Small intestine (tissue), 7 donors: ENCODE measurements around the gene PLK5. TPM values are rescaled to one million over a fixed set of nuclear protein-coding genes. Genes with fewer than 3 reads are reported as not detected.

ENCODE experiments used
- DNase-seq, 2 donors: peaks; one replicate each; pipeline versions ENCODE4 v3.0.0 to v3.0.0-alpha.2; 2013
- FAIRE-seq: peaks from 2 replicates; lab custom pipeline; 2012; peaks lifted over from hg19 to GRCh38; lab: Jason Lieb, UNC
- H3K27ac ChIP-seq, 3 donors: one replicate each; pipeline ENCODE4 v1.5.1; 2013; ENCODE audit warnings: low read length in 2 of 3, mild to moderate bottlenecking in 2 of 3, control low read depth in 1 of 3, inconsistent platforms in 1 of 3, low read depth in 1 of 3, moderate library complexity in 1 of 3
- H3K27me3 ChIP-seq, 3 donors: one replicate each; pipeline ENCODE4 v1.6.1; 2013; ENCODE audit warnings: low read length in 3 of 3, inconsistent platforms in 1 of 3; ENCODE audit not compliant: control insufficient read depth in 3 of 3, insufficient read depth in 3 of 3
- H3K36me3 ChIP-seq, 3 donors: one replicate each; pipeline ENCODE4 v1.6.1; 2013; ENCODE audit warnings: low read length in 3 of 3, inconsistent platforms in 1 of 3, low read depth in 1 of 3, mild to moderate bottlenecking in 1 of 3, moderate library complexity in 1 of 3; ENCODE audit not compliant: control insufficient read depth in 3 of 3, insufficient read depth in 2 of 3
- H3K4me1 ChIP-seq, 3 donors: one replicate each; pipeline ENCODE4 v1.6.1; 2013; ENCODE audit warnings: low read length in 2 of 3, inconsistent platforms in 1 of 3, low read depth in 1 of 3, mild to moderate bottlenecking in 1 of 3, moderate library complexity in 1 of 3; ENCODE audit not compliant: control insufficient read depth in 3 of 3, insufficient read depth in 2 of 3
- H3K4me3 ChIP-seq, 3 donors: one replicate each; pipeline ENCODE4 v1.5.1; 2013; ENCODE audit warnings: low read length in 3 of 3, control low read depth in 1 of 3, inconsistent platforms in 1 of 3, low read depth in 1 of 3, mild to moderate bottlenecking in 1 of 3, moderate library complexity in 1 of 3
- H3K9me3 ChIP-seq, 2 donors: one replicate each; pipeline ENCODE4 v1.6.1; 2013; ENCODE audit warnings: low read depth in 1 of 2, low read length in 1 of 2; ENCODE audit not compliant: control insufficient read depth in 2 of 2, insufficient read depth in 1 of 2
- WGBS, 3 donors: extraction: QIAGEN DNeasy Blood & Tissue Kit; methylation state at CpG; one replicate each; pipeline ENCODE4 v1.1.7; 2013; 5-methylcytosine and 5-hydroxymethylcytosine counted together
- polyA plus RNA-seq, 4 donors: library from polyadenylated mRNA; stranded (reverse) in 3 of 4; unstranded in 1 of 4; fragments of 200-250 nt in 3 of 4; fragments of 120-200 nt in 1 of 4; gene quantifications; one replicate each; pipeline versions ENCODE4 v1.2.1 to v1.2.3, GENCODE V29; 2013
- donor health status: healthy with polysubstance abuse.
- donor health status: control.
- donor health status: control.
- donor health status: Bipolar disorder and iron deficiency.
- donor health status: healthy.

PLK5 gene
- polyA plus RNA-seq, 4 donors, result 0.15 to 0.25 TPM; not detected in 2

DNA sequence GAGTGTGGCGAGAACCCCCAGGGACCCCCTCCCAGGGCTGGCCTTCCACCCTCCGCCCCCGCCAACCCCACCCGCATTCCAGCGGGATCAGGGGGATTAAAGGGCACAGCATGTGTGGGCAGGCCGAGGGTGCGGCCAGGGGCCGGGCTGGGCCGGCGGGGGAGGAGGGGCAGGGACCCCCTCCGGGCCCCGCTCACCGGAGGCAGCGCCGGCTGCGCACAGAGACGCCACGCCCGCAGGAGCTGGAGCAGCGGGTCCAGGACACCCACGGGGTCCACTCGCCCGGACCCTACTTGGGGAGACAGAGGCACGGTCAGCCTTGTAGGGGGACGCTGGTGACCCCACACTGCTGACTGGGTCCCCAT is 13.5 kb upstream of the PLK5 start:
- Histone ChIP-seq H3K9me3 (peaks cover 0 to 18% of the 10 kb centered on the region in 2 donors), H3K36me3 (peaks cover 0 to 31% (median 0%) of the 10 kb centered on the region in 3 donors), H3K27ac (peak overlapping the region in 1 of 3 donors; percentile 87), H3K4me3 (peak overlapping the region in 2 of 3 donors; percentile 11 to 95), H3K4me1 (peaks cover 2 to 38% (median 6%) of the 10 kb centered on the region in 3 donors), H3K27me3 (peaks cover 0 to 12% (median 0%) of the 10 kb centered on the region in 3 donors)
- DNase-seq (peak in 1 of 2 donors; percentile 72), FAIRE-seq (no peak)
- WGBS, 3 donors, result 12 to 47% (median 27%) methylated on average over 17 to 25 of the region's 25 CpGs

DNA sequence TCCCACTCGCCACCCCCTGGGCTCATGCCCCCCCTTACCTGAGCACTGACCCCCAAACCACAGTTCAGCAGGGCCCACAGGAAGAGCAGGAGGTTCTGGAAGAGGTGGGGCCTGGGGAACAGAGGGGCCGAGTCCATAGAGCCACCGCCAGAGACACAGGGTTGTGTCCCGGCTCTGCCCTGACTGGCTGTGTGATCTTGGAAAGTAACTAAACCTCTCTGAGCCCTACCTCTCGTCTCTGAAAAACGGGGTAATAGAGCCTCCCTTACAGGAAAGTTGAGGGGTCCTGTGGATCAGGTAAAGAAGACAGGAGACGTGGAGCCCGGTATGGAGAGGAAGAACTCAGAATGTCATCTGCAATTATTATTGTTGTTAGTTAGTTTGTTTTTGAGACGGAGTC is 13.1 kb upstream of the PLK5 start:
- Histone ChIP-seq H3K36me3 (peaks cover 0 to 27% (median 0%) of the 10 kb centered on the region in 3 donors), H3K4me3 (peak overlapping the region in 2 of 3 donors; percentile 11 to 95), H3K27ac (peak overlapping the region in 1 of 3 donors; percentile 87), H3K27me3 (peaks cover 0 to 15% (median 0%) of the 10 kb centered on the region in 3 donors), H3K9me3 (peaks cover 0 to 15% of the 10 kb centered on the region in 2 donors), H3K4me1 (peaks cover 2 to 38% (median 6%) of the 10 kb centered on the region in 3 donors)
- WGBS, 3 donors, result 27 to 46% (median 44%) methylated on average over 9 of the region's 9 CpGs
- no peak for DNase-seq
- no peak for FAIRE-seq

DNA sequence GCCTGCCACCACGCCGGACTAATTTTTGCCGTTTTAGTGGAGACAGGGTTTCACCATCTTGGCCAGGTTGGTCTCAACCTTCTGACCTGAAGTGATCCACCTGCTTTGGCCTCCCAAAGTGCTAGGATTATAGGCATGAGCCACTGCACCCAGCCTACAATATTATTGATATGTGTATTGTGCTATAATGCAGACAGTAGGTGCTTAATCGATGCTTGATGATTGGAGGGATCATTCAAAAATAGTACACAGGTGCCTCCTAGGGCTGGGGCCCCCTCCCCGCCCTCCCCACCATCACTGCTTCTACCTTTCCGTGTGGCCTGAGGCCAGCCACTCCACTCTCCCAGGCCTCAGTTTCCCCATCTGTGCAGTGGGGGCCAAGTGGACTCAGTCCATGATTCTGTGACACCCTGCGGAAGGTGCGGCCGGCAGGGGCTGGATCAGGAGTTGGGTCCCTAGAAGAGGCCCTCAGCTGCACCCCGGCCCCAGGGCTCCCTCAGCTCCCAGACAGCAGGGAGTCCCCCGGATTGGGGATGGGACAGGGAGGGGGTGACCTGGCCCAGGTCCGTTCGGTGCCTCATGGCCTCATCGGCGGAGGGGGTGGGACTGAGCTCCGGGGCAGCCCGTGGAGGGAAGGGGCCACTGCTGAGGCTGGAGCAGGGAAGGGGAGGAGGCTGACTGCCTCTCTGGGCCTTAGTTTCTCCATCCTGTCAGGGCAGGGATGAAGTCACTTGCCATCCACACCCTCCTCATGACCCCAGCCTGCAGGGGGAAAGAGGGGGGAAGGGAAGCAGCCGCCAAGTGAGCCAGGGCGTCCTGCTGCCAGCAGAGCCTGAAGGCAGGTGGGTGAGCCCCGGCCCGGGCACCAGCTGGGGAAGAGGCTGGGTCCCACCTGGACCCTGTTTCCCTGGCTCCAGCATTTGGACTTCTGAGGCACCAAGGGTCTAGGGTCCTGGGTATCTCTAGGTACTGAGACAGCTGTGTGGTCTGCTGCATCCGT is 12.3 kb upstream of the PLK5 start:
- Histone ChIP-seq H3K4me3 (peak overlapping the region in 2 of 3 donors; percentile 54 to 95), H3K9me3 (peaks cover 0 to 15% of the 10 kb centered on the region in 2 donors), H3K27me3 (peaks cover 0 to 19% (median 0%) of the 10 kb centered on the region in 3 donors), H3K36me3 (peaks cover 0 to 19% (median 0%) of the 10 kb centered on the region in 3 donors), H3K27ac (peak overlapping the region in 1 of 3 donors; percentile 87), H3K4me1 (peaks cover 2 to 38% (median 6%) of the 10 kb centered on the region in 3 donors)
- FAIRE-seq (no peak), DNase-seq (peak in 1 of 2 donors; percentile 49)
- 34 to 51% (median 44%) methylated on average over 20 to 22 of the region's 22 CpGs for WGBS, 3 donors

DNA sequence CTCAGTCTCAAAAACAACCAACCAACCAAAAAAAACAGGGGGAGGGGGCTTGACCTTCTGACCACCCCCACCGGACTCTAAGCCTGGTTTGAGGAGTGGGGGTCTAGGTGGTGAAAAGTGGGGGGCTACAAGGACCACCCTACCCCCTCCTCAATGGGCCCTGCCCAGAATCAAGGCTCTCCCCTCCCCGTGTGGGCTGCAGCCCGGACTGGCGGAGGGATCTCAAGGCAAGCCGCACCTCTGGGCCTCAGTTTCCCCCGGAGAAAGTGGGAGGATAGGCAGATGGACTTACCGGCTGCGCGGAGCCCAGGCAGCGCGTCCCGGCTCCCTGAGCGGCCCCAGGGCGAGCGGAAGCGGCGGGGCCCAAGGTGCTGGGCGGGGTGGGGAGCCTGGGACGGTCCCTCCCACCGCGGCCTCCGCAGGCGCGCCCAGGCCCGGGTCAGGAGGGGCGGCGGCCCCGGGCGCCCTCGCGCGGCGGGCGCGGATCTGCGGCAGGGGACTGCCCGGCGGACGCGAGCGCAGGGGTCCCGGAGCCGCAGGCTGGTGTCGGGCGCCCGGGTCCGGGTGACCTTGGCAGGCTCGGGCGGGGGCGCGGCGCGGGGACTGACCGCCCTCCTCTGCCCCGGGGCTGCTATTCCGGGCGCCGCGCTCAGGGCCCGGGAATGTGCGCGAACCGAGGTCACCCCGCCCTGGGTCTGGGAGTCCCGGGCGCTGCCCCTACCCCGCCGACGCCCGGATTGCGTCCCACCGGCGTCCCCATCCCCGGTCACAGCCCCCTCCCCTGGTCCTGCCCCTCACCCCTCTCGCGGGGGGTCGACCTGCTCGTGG is 11.0 kb upstream of the PLK5 start, which contains the start of gene ADAMTSL5:
Gene ADAMTSL5, minus strand, starts transcription at position 349 of the 828 bp plus-strand sequence. CDS start 2,076 bp downstream, outside the sequence.
- Histone ChIP-seq H3K27ac (peak within 1 kb of the TSS; percentile 64 to 87 (median 79)), H3K36me3 (peaks cover 0 to 9% (median 0%) of the 10 kb centered on the region in 3 donors), H3K4me1 (peaks cover 0 to 31% (median 2%) of the 10 kb centered on the region in 3 donors), H3K4me3 (peak within 1 kb of the TSS; percentile 20 to 95 (median 54)), H3K27me3 (peaks cover 0 to 25% (median 0%) of the 10 kb centered on the region in 3 donors), H3K9me3 (peaks cover 0 to 9% of the 10 kb centered on the region in 2 donors)
- WGBS, 3 donors, result 2 to 4% (median 2%) methylated on average over 32 to 78 of the region's 78 CpGs
- DNase-seq (peak; percentile 82 to 90), FAIRE-seq (no peak)

DNA sequence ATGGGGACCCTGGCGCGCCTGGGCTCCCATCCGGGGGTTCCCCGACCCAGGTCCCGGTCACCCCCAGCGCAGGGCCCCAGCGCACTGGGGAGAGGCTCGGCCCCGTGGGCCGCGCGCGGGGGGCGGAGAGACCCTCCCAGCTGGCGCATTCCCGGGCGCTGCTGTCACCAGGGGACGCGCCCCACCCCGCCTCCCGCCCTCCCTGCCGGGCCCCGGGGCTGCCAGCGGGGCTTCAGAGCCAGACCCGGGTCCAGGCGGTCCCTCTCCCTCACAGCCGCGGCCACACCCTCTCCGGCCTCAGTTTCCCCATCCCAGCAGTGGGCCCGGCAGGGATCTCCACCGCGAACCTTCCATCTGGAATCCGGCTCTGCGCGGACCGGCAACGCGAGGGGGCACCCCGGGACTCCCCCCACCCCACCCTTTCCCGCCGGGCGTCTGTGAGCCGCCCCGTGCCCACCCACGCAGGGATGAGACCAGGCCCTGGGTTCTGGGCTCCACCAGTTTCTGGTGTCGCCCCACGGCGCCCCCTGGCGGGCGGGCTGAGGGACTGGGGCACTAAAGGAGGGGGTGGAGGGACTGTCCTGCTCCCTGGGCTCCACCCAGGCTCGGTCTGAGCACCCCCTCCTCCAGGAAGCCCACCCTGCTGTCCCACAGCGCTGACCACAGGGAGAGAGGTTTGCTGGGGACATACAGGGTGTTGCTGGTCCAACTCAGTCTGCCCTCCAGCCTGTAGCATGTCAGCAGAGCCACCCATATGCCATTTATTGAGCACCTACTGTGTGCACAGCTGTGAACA is 10.2 kb upstream of the PLK5 start:
- Histone ChIP-seq H3K36me3 (peaks cover 0 to 9% (median 0%) of the 10 kb centered on the region in 3 donors), H3K9me3 (peaks cover 0 to 6% of the 10 kb centered on the region in 2 donors), H3K27me3 (peaks cover 0 to 25% (median 0%) of the 10 kb centered on the region in 3 donors), H3K4me1 (peaks cover 0 to 31% (median 0%) of the 10 kb centered on the region in 3 donors), H3K4me3 (peak overlapping the region in 2 of 3 donors; percentile 48 to 54), H3K27ac (peak overlapping the region in 2 of 3 donors; percentile 64 to 75)
- DNase-seq (peak; percentile 71 to 83), FAIRE-seq (no peak)
- 4 to 5% (median 5%) methylated on average over 34 to 52 of the region's 52 CpGs for WGBS, 3 donors

DNA sequence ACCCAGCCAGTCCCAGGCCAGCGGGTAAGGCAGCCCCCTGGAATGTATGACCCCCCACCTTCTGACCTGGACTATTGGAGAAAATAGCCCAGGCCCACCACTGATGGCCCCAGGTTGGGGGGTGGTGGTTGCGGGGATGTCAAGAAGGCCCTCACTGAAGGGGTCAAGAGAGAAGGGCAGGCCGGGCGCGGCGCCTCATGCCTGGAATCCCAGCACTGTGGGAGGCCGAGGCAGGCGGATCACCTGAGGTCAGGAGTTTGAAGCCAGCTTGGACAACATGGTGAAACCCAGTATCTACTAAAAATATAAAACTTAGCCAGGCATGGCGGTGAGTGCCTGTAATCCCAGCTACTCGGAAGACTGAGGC is 9.6 kb upstream of the PLK5 start:
- WGBS, 3 donors, result 50 to 74% (median 51%) methylated on average over 10 of the region's 10 CpGs
- no peak overlapping the region for H3K27ac ChIP-seq
- no peak overlapping the region for H3K4me3 ChIP-seq
- H3K27me3 ChIP-seq, result peaks cover 0 to 25% (median 0%) of the 10 kb centered on the region in 3 donors
- no peak for DNase-seq
- peaks cover 0 to 31% (median 0%) of the 10 kb centered on the region in 3 donors for H3K4me1 ChIP-seq
- peaks cover 0 to 6% (median 0%) of the 10 kb centered on the region in 3 donors for H3K36me3 ChIP-seq
- no peak for FAIRE-seq
- peaks cover 0 to 6% of the 10 kb centered on the region in 2 donors for H3K9me3 ChIP-seq

DNA sequence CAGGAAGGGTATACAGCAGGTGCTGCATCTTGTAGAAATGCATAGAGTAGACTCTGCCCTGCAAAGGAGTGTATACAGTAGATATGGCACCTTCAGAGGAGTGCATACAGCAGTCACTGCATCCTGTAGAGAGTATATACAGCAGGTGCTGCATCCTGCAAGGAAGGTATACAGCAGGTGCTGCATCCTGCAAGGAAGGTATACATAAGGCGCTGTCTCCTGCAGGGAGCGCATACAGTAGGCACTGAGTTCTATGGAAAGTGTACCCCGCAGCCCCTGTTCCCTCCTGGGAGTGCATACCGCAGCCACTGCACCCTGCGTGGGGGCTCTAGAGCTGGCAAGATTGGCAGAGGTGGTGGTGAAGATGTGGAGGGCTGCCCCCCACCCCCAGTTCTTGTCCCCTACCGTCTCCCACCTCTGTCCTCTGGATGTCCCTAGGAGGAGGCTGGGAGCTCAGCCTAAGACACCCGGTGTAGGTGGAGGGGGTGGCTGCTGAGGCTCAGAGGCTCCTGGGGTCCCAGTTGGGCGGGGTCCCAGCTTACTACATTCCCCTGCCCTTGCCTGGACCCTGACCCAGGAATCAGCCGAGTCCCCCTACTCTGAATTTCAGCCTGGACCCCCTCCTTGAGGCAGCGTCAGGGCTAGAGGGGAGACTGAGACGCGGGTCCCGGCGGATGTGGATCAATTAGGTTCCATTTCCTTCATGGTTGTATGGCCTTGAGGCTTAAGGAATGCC is 8.7 kb upstream of the PLK5 start:
- Histone ChIP-seq H3K9me3 (peaks cover 0 to 6% of the 10 kb centered on the region in 2 donors), H3K36me3 (peaks cover 0 to 1% (median 0%) of the 10 kb centered on the region in 3 donors), H3K4me3 (no peak overlapping the region), H3K4me1 (peaks cover 0 to 24% (median 0%) of the 10 kb centered on the region in 3 donors), H3K27me3 (peaks cover 0 to 28% (median 0%) of the 10 kb centered on the region in 3 donors), H3K27ac (no peak overlapping the region)
- 55 to 65% (median 58%) methylated on average over 14 of the region's 14 CpGs for WGBS, 3 donors
- no peak for DNase-seq
- no peak for FAIRE-seq
